ENCODE data around the gene ZBTB14.

- TF ChIP-seq CTCF (IDR thresholded peaks at IDR 0.05; ENCODE audit: insufficient read depth, low read length, poor library complexity, severe bottlenecking) (no peak), EZH2phosphoT487 (conservative IDR thresholded peaks at IDR 0.05; ENCODE audit: low read length) (no peak)
Measured at GRCh38 chr18:5296706-5297320, 1.3 kb upstream of the ZBTB14 start.

Data from SU-DHL-6 (cell line).